Endothelial cell of umbilical vein (primary cell): ENCODE results near the gene ABCD3. TPM values are rescaled to one million over a fixed set of nuclear protein-coding genes. Genes with fewer than 3 reads are reported as not detected.

Source experiments
- BruUV-seq: library from RNA; stranded (reverse); fragments of 400-500 nt; replicated peaks from 2 replicates; lab custom pipeline; 2021; lab: Mats Ljungman, UMichigan
- CTCF ChIA-PET: fragments of 300-600, 350-600 bp; sonication (Branson Sonifier 250); formaldehyde crosslinking; loops from one replicate; lab custom pipeline; 2021; ENCODE audit warnings: antibody characterized with exemption, inconsistent platforms; lab: Charles Lee
- POLR2A ChIA-PET: fragments of 300-600, 350-600 bp; sonication (Branson Sonifier 250); formaldehyde crosslinking; loops from one replicate; lab custom pipeline; 2021; ENCODE audit warnings: antibody characterized with exemption, inconsistent platforms; lab: Charles Lee
- DNase-seq: peaks from one replicate; pipeline ENCODE4 v3.0.0-alpha.2; 2011; ENCODE audit warnings: low read depth, low spot score
- FAIRE-seq: peaks from 2 replicates; lab custom pipeline; 2011; peaks lifted over from hg19 to GRCh38; lab: Jason Lieb, UNC
- H2AFZ ChIP-seq: 2 replicates; pipeline ENCODE4 v1.6.0; 2012; ENCODE audit warnings: low read depth, low read length, control low read depth, inconsistent platforms
- H3K27ac ChIP-seq: 2 replicates; pipeline ENCODE4 v1.5.1; 2011; ENCODE audit warnings: low read depth, mild to moderate bottlenecking, control low read depth, low read length, moderate library complexity; ENCODE audit not compliant: insufficient read depth
- H3K27me3 ChIP-seq, 2 experiments: 2 replicates each; pipeline versions ENCODE4 v1.6.0 to v1.6.1; 2011; ENCODE audit warnings: low read length in 2 of 2, mixed read lengths in 1 of 2; ENCODE audit not compliant: control insufficient read depth in 2 of 2, insufficient read depth in 2 of 2
- H3K36me3 ChIP-seq, 2 experiments: 2 replicates in 1 of 2; 3 replicates in 1 of 2; pipeline ENCODE4 v1.5.1; 2011; ENCODE audit warnings: low read length in 2 of 2, mild to moderate bottlenecking in 1 of 2, moderate library complexity in 1 of 2; ENCODE audit not compliant: control insufficient read depth in 2 of 2, insufficient read depth in 2 of 2; ENCODE audit errors: extremely low read depth in 1 of 2
- H3K4me1 ChIP-seq: 3 replicates; pipeline ENCODE4 v1.5.1; 2011; ENCODE audit warnings: mild to moderate bottlenecking, low read length; ENCODE audit not compliant: control insufficient read depth, insufficient read depth; ENCODE audit errors: extremely low read depth
- H3K4me2 ChIP-seq: 2 replicates; pipeline ENCODE4 v1.6.1; 2011; ENCODE audit warnings: low read length, control low read depth, mixed read lengths; ENCODE audit not compliant: insufficient read depth
- H3K4me3 ChIP-seq, 3 experiments: fragments of 200-600 bp in 1 of 3; sonication (generic), shearing (Covaris generic) in 1 of 3; replicated peaks in 1 of 3; 2 replicates each; pipeline ENCODE4 v1.5.1; 2011 to 2016; ENCODE audit warnings: control low read depth in 3 of 3, low read length in 3 of 3, mild to moderate bottlenecking in 2 of 3, inconsistent platforms in 1 of 3, low read depth in 1 of 3, moderate library complexity in 1 of 3; ENCODE audit not compliant: insufficient read depth in 1 of 3
- H3K79me2 ChIP-seq: 2 replicates; pipeline ENCODE4 v1.6.0; 2012; ENCODE audit warnings: low read length, inconsistent platforms; ENCODE audit not compliant: control insufficient read depth, insufficient read depth
- H3K9ac ChIP-seq: replicated peaks from 2 replicates; pipeline ENCODE3; 2011; ENCODE audit warnings: low read length, control low read depth; ENCODE audit not compliant: insufficient read depth; ENCODE audit errors: extremely low read depth
- H3K9me1 ChIP-seq: replicated peaks from 3 replicates; pipeline ENCODE4 v1.6.0; 2011; ENCODE audit warnings: mild to moderate bottlenecking, low read length; ENCODE audit not compliant: control insufficient read depth, insufficient read depth; ENCODE audit errors: extremely low read depth
- H3K9me3 ChIP-seq: replicated peaks from 2 replicates; pipeline ENCODE4 v1.5.1; 2012; ENCODE audit warnings: low read length, inconsistent platforms; ENCODE audit not compliant: control insufficient read depth, insufficient read depth
- H4K20me1 ChIP-seq: replicated peaks from 2 replicates; pipeline ENCODE3; 2011; ENCODE audit warnings: mild to moderate bottlenecking, low read length; ENCODE audit not compliant: control insufficient read depth, insufficient read depth; ENCODE audit errors: extremely low read depth
- CTCF ChIP-seq, 2 donors: IDR thresholded peaks; 1 replicate in 1 of 2; 2 replicates in 1 of 2; pipeline ENCODE4 v1.5.1; 2011; ENCODE audit warnings: low read length in 2 of 2, mild to moderate bottlenecking in 2 of 2, moderate library complexity in 2 of 2, control low read depth in 1 of 2, inconsistent platforms in 1 of 2, low read depth in 1 of 2; ENCODE audit not compliant: insufficient read depth in 1 of 2; ENCODE audit errors: extremely low read depth in 1 of 2
- EZH2 ChIP-seq: IDR thresholded peaks from 2 replicates; pipeline ENCODE4 v1.6.1; 2012; ENCODE audit warnings: borderline replicate concordance, low read depth, mild to moderate bottlenecking, moderate library complexity, low read length, inconsistent platforms; ENCODE audit not compliant: severe bottlenecking
- FOS ChIP-seq: IDR thresholded peaks from 2 replicates; pipeline ENCODE4 v1.6.1; 2011; ENCODE audit warnings: mild to moderate bottlenecking, low read length, moderate library complexity, borderline replicate concordance; ENCODE audit not compliant: insufficient read depth
- GATA2 ChIP-seq: IDR thresholded peaks from 2 replicates; pipeline ENCODE4 v1.7.0; 2011; ENCODE audit warnings: low read depth, mild to moderate bottlenecking, moderate library complexity, mixed read lengths, low read length; ENCODE audit not compliant: insufficient read length, insufficient read depth
- JUN ChIP-seq: IDR thresholded peaks from 2 replicates; pipeline ENCODE4 v1.6.1; 2011; ENCODE audit warnings: borderline replicate concordance, low read depth; ENCODE audit not compliant: insufficient read length, insufficient read depth
- MAX ChIP-seq: IDR thresholded peaks from 2 replicates; pipeline ENCODE4 v1.6.1; 2011; ENCODE audit not compliant: insufficient read depth, insufficient read length
- MYC ChIP-seq: IDR thresholded peaks from one replicate; pipeline ENCODE4 v1.6.1; 2011; ENCODE audit warnings: mild to moderate bottlenecking, low read depth, low read length
- POLR2A ChIP-seq: IDR thresholded peaks from 2 replicates; pipeline ENCODE4 v1.6.1; 2012; ENCODE audit warnings: low read depth, mild to moderate bottlenecking, control low read depth, low read length
- POLR2AphosphoS5 ChIP-seq: IDR thresholded peaks from 2 replicates; pipeline ENCODE4 v1.6.1; 2012; ENCODE audit warnings: low read depth, mild to moderate bottlenecking, control low read depth, low read length, moderate library complexity; ENCODE audit not compliant: insufficient read depth
- dilution Hi-C: fragments of 300-500 bp; cut with MboI; formaldehyde crosslinking; loops from one replicate; pipeline ENCODE4 v1.15.0; 2019; ENCODE audit warnings: low sequenced_read_pairs; ENCODE audit not compliant: extremely low pct_ligation_motif_present
- intact Hi-C: fragments of 100-400 bp; cut with micrococcal nuclease; formaldehyde crosslinking; loops from one replicate; pipeline ENCODE4 v1.10.0; 2022
- polyA plus RNA-seq, 4 experiments: library from polyadenylated mRNA; depleted of rRNA in 3 of 4; stranded (reverse) in 3 of 4; unstranded in 1 of 4; fragments of >200 nt; gene quantifications; 2 replicates each; pipeline versions ENCODE4 v1.2.1 to v1.2.3, GENCODE V29; 2011 to 2012; ENCODE audit warnings: missing spikeins in 1 of 4
- total RNA-seq: library from RNA; stranded (reverse); gene quantifications from 2 replicates; pipeline ENCODE4 v1.2.3, GENCODE V29; 2021

Gene ABCD3
- total and polyA plus RNA-seq, 2 donors (not counting 3 experiments of a cell fraction or from before 2014, with no cell fraction given) = 6.3 to 31.6 TPM

- peak overlapping the region; percentile 86 for H2AFZ ChIP-seq
- H3K9me1 ChIP-seq = no peaks in the 10 kb centered on the region
- H3K79me2 ChIP-seq = no peaks in the 10 kb centered on the region
- no peak for TF ChIP-seq POLR2A
- TF ChIP-seq EZH2 = no peak
- no peak for TF ChIP-seq MYC
- no peak for TF ChIP-seq CTCF (IDR thresholded peaks at IDR 0.05; ENCODE audit: extremely low read depth in 1 of 2, insufficient read depth in 1 of 2, low read depth in 1 of 2, low read length in 2 of 2)
- TF ChIP-seq POLR2AphosphoS5 = no peak
- TF ChIP-seq MAX = no peak
- no peak for TF ChIP-seq JUN
- TF ChIP-seq FOS = no peak
- TF ChIP-seq GATA2 = no peak
- H3K4me1 ChIP-seq = peaks cover 24% of the 10 kb centered on the region
- POLR2A ChIA-PET = no interaction called here
- H3K27me3 ChIP-seq = no peaks in the 10 kb centered on the region
- intact Hi-C loops = no loop called here
- BruUV-seq = TSS peak; percentile 42
- no peaks in the 10 kb centered on the region for H4K20me1 ChIP-seq
- FAIRE-seq = no peak
- H3K4me3 ChIP-seq = peak overlapping the region; percentile 41 to 59 (median 59)
- H3K9ac ChIP-seq = peak overlapping the region; percentile 75
- H3K9me3 ChIP-seq = no peaks in the 10 kb centered on the region
- no peak overlapping the region for H3K27ac ChIP-seq
- dilution Hi-C loops = loop anchor here (25.0 kb wide), 1 partner anchor 272 kb away; the partner anchor contains the start of gene SLC44A3
- H3K4me2 ChIP-seq = peak overlapping the region; percentile 76
- CTCF ChIA-PET = interaction anchor here (0.6 to 2.6 kb wide), 4 partner anchors 14 to 503 kb away, joined by 3 to 6 read pairs (median 3); no protein-coding TSS in a partner anchor
- H3K36me3 ChIP-seq = no peaks in the 10 kb centered on the region
- no peak for DNase-seq
Measured at GRCh38 chr1:94540440-94541245, 122.5 kb downstream of the ABCD3 start.
